ENCODE measurements around the gene ACTR2. TPM values are rescaled to one million over a fixed set of nuclear protein-coding genes. Genes with fewer than 3 reads are reported as not detected.
"Not testable (repeated sequence)": the region's sequence is repeated elsewhere in the genome, so short reads cannot be mapped to it uniquely, and the experiment has no call there.

ACTR2 gene
- 100 to 1,000 TPM; 180 to 435 (median 287) TPM for total RNA-seq
- 100 to 1,000 TPM; 233 to 237 TPM for polyA plus RNA-seq
- total RNA-seq, result 110 reads per million, percentile 86 among the genes with 10 or more reads in this experiment

DNA sequence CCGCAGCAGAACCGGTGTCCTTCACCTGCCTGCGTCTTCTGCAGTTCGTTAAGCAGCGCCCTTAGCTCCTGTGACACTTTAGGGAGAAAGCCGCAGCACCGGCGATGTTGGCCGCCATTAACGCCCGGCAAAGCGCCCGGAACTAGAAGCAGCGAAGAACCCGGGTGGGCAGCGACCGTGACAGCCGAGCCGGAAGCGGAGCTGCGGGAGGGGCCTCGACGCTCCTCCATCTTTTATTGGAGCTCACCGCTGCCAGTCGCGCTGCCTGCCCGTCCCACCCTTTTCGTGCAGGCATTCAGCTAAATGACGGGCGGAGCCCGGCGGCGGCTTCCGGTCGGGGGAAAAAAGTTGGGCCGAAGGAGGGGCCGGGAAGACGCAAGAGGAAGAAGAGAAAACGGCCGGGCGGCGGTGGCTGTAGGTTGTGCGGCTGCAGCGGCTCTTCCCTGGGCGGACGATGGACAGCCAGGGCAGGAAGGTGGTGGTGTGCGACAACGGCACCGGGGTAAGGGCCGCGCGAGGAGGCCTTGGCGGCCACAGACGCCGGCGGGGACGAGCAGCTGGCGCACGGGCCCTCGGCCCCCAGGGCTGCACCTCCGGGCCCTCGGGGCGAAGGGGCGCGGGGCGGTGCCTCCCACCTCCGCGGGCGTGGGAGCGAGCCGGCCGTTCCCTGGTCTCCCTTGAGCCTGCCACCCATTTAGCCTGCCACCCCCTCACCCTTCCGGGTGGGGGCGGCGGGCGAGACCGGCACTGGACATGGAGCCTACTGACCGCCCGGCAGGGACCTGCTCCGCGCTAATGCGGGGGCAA, at the start of gene ACTR2:
TSS of gene ACTR2 (plus strand) at position 376 of the 807 bp plus-strand sequence. CDS start at position 455, 79 bp downstream.
- H3K27ac ChIP-seq (ENCODE audit: low read depth, low read length), result peak within 1 kb of the TSS; percentile 97
- Mint-ChIP-seq H3K27me3 (no peaks in the 10 kb centered on the region), H3K4me3 (peak within 1 kb of the TSS; percentile 95 to 100 (median 98)), H3K4me1 (peaks cover 24 to 54% (median 44%) of the 10 kb centered on the region in 7 donors), H3K9me3 (peaks cover 0 to 2% (median 0%) of the 10 kb centered on the region in 11 donors), H3K27ac (peak within 1 kb of the TSS; percentile 97 to 99 (median 98)), H3K36me3 (peaks cover 2 to 17% (median 9%) of the 10 kb centered on the region in 5 donors)
- DNase-seq (peak; percentile 86 to 94 (median 93)), ATAC-seq (peak; percentile 97)
- intact Hi-C loops (cut with micrococcal nuclease), result loop anchor here (1.0 to 5.0 kb wide), 18 partner anchors 13 to 1639 kb away; partner anchors contain the start of genes AFTPH (in 2 of the 2), CEP68 (in 2 of the 2), MDH1 (in 2 of the 2) and PELI1 (in 2 of the 2)
- POLR2A ChIA-PET, result interaction anchor here (0.6 to 2.9 kb wide), 17 partner anchors 8 to 1638 kb away, joined by 3 to 24 read pairs (median 3); partner anchors contain the start of genes AFTPH, CEP68, MDH1 and RAB1A
- H3K9me3 ChIP-seq (ENCODE audit: control insufficient read depth in 2 of 3, low read length in 3 of 3), result no peaks in the 10 kb centered on the region
- H3K4me3 ChIP-seq (ENCODE audit: low read length), result peak within 1 kb of the TSS; percentile 99
- H3K4me1 ChIP-seq (ENCODE audit: control insufficient read depth in 2 of 2, insufficient read depth in 2 of 2, low read length in 2 of 2), result peaks cover 25 to 38% of the 10 kb centered on the region in 2 donors
- no peaks in the 10 kb centered on the region for H3K27me3 ChIP-seq (ENCODE audit: control insufficient read depth in 2 of 2, insufficient read depth in 2 of 2, low read length in 2 of 2)
- CTCF ChIA-PET, result interaction anchor here (0.7 to 0.9 kb wide), 3 partner anchors 41 to 98 kb away, joined by 3 to 5 read pairs (median 3); partner anchors contain the start of gene RAB1A
- peaks cover 0 to 8% (median 0%) of the 10 kb centered on the region in 3 experiments for H3K36me3 ChIP-seq (ENCODE audit: control insufficient read depth in 2 of 3, insufficient read depth in 3 of 3, low read length in 3 of 3)

DNA sequence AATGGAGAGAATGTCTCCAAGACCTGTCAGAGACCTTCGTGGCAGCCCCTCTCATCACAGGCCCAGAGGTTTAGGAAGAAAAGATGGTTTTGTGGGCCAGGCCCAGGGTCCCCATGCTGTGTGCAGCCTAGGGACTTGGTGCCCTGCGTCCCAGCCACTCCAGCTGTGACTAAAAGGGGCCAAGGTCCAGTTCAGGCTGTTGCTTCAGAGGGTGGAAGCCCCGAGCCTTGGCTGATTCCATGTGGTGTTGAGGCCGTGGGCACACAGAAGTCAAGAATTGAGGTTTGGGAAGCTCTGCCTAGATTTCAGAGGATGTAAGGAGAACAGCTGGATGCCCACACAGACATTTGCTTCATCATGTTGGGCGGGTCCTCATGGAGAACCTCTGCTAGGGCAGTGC, 45.1 kb upstream of the ACTR2 start:
- Mint-ChIP-seq H3K9me3 (peaks cover 0 to 2% (median 0%) of the 10 kb centered on the region in 11 donors), H3K36me3 (no peaks in the 10 kb centered on the region), H3K4me1 (peaks cover 0 to 12% (median 7%) of the 10 kb centered on the region in 7 donors), H3K27me3 (peaks cover 0 to 27% (median 0%) of the 10 kb centered on the region in 5 donors), H3K4me3 (no peak overlapping the region), H3K27ac (no peak overlapping the region)
- DNase-seq (no peak), ATAC-seq (no peak)
- H3K4me1 ChIP-seq (ENCODE audit: control insufficient read depth in 2 of 2, insufficient read depth in 2 of 2, low read length in 2 of 2), result no peaks in the 10 kb centered on the region
- intact Hi-C loops (cut with micrococcal nuclease), result no loop called here
- H3K36me3 ChIP-seq (ENCODE audit: control insufficient read depth in 2 of 3, insufficient read depth in 3 of 3, low read length in 3 of 3), result no peaks in the 10 kb centered on the region
- H3K27ac ChIP-seq (ENCODE audit: low read depth, low read length), result no peak overlapping the region
- H3K27me3 ChIP-seq (ENCODE audit: control insufficient read depth in 2 of 2, insufficient read depth in 2 of 2, low read length in 2 of 2), result peaks cover 0 to 1% of the 10 kb centered on the region in 2 donors
- CTCF ChIA-PET, result no interaction called here
- POLR2A ChIA-PET, result no interaction called here
- no peaks in the 10 kb centered on the region for H3K9me3 ChIP-seq (ENCODE audit: control insufficient read depth in 2 of 3, low read length in 3 of 3)
- no peak overlapping the region for H3K4me3 ChIP-seq (ENCODE audit: low read length)

DNA sequence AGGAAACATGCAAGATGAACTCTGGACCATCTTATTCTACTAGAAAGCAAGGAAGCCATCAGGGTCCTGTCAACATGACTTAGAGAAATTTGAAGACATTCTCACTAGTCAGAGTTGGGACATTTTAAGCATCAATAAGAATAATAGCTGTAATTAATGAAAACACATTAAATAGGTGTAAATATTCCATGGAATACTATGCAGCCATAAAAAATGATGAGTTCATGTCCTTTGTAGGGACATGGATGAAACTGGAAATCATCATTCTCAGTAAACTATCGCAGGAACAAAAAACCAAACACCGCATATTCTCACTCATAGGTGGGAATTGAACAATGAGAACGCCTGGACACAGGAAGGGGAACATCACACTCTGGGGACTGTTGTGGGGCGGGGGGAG, 44.2 kb upstream of the ACTR2 start:
- intact Hi-C loops (cut with micrococcal nuclease); DNase-seq; H3K27ac ChIP-seq (ENCODE audit: low read depth, low read length); H3K4me3 Mint-ChIP-seq; ATAC-seq; H3K27ac Mint-ChIP-seq; H3K9me3 ChIP-seq (ENCODE audit: control insufficient read depth in 2 of 3, low read length in 3 of 3); H3K4me3 ChIP-seq (ENCODE audit: low read length); H3K36me3 ChIP-seq (ENCODE audit: control insufficient read depth in 2 of 3, insufficient read depth in 3 of 3, low read length in 3 of 3); CTCF ChIA-PET; H3K27me3 ChIP-seq (ENCODE audit: control insufficient read depth in 2 of 2, insufficient read depth in 2 of 2, low read length in 2 of 2); H3K36me3 Mint-ChIP-seq; POLR2A ChIA-PET; H3K4me1 ChIP-seq (ENCODE audit: control insufficient read depth in 2 of 2, insufficient read depth in 2 of 2, low read length in 2 of 2); H3K9me3 Mint-ChIP-seq: not testable (repeated sequence)
- peaks cover 0 to 13% (median 9%) of the 10 kb centered on the region in 7 donors for H3K4me1 Mint-ChIP-seq
- H3K27me3 Mint-ChIP-seq, result peaks cover 0 to 28% (median 1%) of the 10 kb centered on the region in 5 donors

DNA sequence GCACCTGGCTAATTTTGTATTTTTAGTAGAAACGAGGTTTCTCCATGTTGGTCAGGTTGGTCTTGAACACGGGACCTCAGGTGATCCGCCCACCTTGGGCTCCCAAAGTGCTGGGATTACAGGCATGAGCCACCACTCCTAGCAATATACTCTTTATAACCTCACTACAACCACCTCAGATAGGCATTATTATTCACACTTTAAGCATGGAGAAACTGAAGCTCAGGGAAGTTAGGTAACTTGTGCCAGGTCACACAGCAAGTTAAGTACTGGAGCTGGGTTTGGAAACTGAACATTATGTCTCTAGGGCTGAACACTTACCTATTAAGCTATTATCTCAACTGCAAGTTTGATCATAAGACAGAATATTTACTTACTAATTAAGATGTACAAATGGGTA, 42.6 kb upstream of the ACTR2 start:
- Histone ChIP-seq H3K4me3 (ENCODE audit: low read length) (no peak overlapping the region), H3K4me1 (ENCODE audit: control insufficient read depth in 2 of 2, insufficient read depth in 2 of 2, low read length in 2 of 2) (no peaks in the 10 kb centered on the region), H3K9me3 (ENCODE audit: control insufficient read depth in 2 of 3, low read length in 3 of 3) (no peaks in the 10 kb centered on the region), H3K27me3 (ENCODE audit: control insufficient read depth in 2 of 2, insufficient read depth in 2 of 2, low read length in 2 of 2) (peaks cover 0 to 3% of the 10 kb centered on the region in 2 donors), H3K27ac (ENCODE audit: low read depth, low read length) (no peak overlapping the region), H3K36me3 (ENCODE audit: control insufficient read depth in 2 of 3, insufficient read depth in 3 of 3, low read length in 3 of 3) (no peaks in the 10 kb centered on the region)
- Mint-ChIP-seq H3K4me1 (peaks cover 0 to 13% (median 9%) of the 10 kb centered on the region in 7 donors), H3K9me3 (peaks cover 0 to 2% (median 0%) of the 10 kb centered on the region in 11 donors), H3K36me3 (no peaks in the 10 kb centered on the region), H3K27me3 (peaks cover 7 to 35% (median 8%) of the 10 kb centered on the region in 5 donors), H3K4me3 (no peak overlapping the region), H3K27ac (no peak overlapping the region)
- POLR2A ChIA-PET, result no interaction called here
- intact Hi-C loops (cut with micrococcal nuclease), result no loop called here
- ATAC-seq, result no peak
- no peak for DNase-seq
- CTCF ChIA-PET, result interaction anchor here (0.7 kb wide), 1 partner anchor 970 kb away, joined by 4 read pairs; no protein-coding TSS in a partner anchor

DNA sequence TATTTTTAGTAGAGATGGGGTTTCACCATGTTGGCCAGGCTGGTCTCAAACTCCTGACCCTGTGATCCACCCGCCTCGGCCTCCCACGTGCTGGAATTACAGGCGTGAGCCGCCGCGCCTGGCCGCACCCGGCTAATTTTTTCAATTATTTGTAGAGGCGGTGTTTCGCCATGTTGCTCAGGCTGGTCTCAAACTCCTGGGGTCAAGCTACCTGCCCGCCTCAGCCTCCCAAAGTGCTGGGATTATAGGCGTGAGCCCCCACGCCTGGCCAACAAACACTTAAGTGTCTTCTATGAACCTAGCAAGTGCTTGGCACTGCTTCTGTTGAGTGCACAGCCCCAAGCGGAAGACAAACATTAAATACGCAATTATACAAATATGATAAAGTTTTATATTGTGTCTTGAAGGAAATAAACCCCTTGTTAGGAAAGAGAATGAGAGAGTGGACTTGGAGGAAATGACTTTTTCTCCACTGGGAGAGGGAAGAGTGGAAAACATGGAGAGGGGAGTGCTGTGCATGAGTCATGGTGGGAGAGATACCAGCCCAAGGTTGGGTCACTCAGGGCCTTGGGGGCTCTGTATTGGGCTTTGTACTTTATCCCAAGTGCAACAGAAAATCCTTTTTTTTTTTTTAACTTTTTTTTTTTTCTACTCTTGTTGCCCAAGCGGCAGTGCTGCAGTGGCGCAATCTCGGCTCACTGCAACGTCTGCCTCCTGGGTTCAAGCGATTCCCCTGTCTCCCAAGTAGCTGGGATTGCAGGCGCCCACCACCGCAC, 41.4 kb upstream of the ACTR2 start:
- no peak overlapping the region for H3K4me3 ChIP-seq (ENCODE audit: low read length)
- no peak overlapping the region for H3K27ac ChIP-seq (ENCODE audit: low read depth, low read length)
- H3K4me1 ChIP-seq (ENCODE audit: control insufficient read depth in 2 of 2, insufficient read depth in 2 of 2, low read length in 2 of 2), result no peaks in the 10 kb centered on the region
- H3K27me3 Mint-ChIP-seq, result peaks cover 4 to 34% (median 12%) of the 10 kb centered on the region in 5 donors
- ChIA-PET POLR2A (interaction anchor here (1.6 kb wide), 1 partner anchor 8 kb away, joined by 7 read pairs; no protein-coding TSS in a partner anchor), CTCF (interaction anchor here (0.6 to 1.2 kb wide), 7 partner anchors 41 to 271 kb away, joined by 3 to 8 read pairs (median 3); no protein-coding TSS in a partner anchor)
- peaks cover 0 to 3% of the 10 kb centered on the region in 2 donors for H3K27me3 ChIP-seq (ENCODE audit: control insufficient read depth in 2 of 2, insufficient read depth in 2 of 2, low read length in 2 of 2)
- no peak overlapping the region for H3K27ac Mint-ChIP-seq
- DNase-seq, result no peak
- ATAC-seq, result no peak
- peaks cover 0 to 1% (median 0%) of the 10 kb centered on the region in 11 donors for H3K9me3 Mint-ChIP-seq
- peaks cover 0 to 13% (median 9%) of the 10 kb centered on the region in 7 donors for H3K4me1 Mint-ChIP-seq
- no peaks in the 10 kb centered on the region for H3K36me3 ChIP-seq (ENCODE audit: control insufficient read depth in 2 of 3, insufficient read depth in 3 of 3, low read length in 3 of 3)
- intact Hi-C loops (cut with micrococcal nuclease), result loop anchor here in 1 of 2 donors (2.0 kb wide), 1 partner anchor 269 kb away; no protein-coding TSS in a partner anchor
- H3K36me3 Mint-ChIP-seq, result no peaks in the 10 kb centered on the region
- H3K4me3 Mint-ChIP-seq, result no peak overlapping the region
- no peaks in the 10 kb centered on the region for H3K9me3 ChIP-seq (ENCODE audit: control insufficient read depth in 2 of 3, low read length in 3 of 3)
